Middle frontal gyrus (tissue), 1 donor: ENCODE results near the gene CFAP100.

Experiments
- DNase-seq: peaks from one replicate; pipeline ENCODE4 v3.0.0-alpha.2; 2015; ENCODE audit warnings: low spot score; ENCODE audit errors: extremely low spot score

CFAP100 gene

GRCh38 chr3:126394179-126394976, at the start of gene CFAP100:
Gene CFAP100, plus strand, starts transcription at chr3:126394909. Its CDS starts 1,092 bp downstream, at chr3:126396001.
- peak; percentile 12 for DNase-seq

DNA sequence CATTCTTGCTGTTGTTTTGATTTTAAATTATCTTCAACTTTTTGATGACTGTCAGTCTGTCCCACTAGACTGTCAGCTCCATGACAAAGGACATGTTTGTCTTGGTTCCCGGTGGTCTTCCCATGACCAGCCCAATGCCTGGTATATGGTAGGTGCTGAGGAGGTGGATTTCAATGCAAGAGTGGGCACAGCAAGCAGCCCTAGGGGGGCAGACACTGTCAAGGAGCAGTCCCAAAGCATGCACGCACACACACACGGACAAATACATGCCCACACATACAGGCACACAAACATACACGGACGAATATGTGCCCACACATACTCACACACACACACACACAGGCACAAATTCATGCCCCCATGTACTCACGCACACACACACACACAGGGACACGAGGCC, 49.5 kb upstream of the CFAP100 start:
- DNase-seq = no peak

- no peak for DNase-seq
Observed at GRCh38 chr3:126345641-126346460, 48.9 kb upstream of the CFAP100 start.

DNA sequence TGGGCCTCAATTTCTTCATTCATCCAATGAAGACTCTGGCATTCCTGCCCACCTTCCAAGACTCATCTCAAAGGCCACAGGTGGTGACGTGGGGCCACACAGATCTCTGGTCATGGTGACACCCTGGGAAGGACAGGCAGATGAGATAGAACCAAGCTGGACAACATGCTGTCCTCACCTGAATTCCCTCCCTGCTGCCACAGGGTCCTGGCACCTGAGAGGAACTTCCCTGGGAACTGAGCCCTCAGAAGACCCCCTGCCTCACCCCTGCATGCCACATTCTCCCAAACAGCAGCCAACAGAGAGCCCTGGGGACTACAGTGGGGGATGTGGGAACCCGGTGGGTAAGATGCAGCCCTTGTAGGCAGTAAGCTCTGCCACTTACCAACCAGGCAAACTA, 48.2 kb upstream of the CFAP100 start:
- no peak for DNase-seq

GRCh38 chr3:126347543-126348161, 47.1 kb upstream of the CFAP100 start:
- DNase-seq = no peak

- DNase-seq = no peak
Observed at GRCh38 chr3:126348308-126348920, 46.3 kb upstream of the CFAP100 start.

DNA sequence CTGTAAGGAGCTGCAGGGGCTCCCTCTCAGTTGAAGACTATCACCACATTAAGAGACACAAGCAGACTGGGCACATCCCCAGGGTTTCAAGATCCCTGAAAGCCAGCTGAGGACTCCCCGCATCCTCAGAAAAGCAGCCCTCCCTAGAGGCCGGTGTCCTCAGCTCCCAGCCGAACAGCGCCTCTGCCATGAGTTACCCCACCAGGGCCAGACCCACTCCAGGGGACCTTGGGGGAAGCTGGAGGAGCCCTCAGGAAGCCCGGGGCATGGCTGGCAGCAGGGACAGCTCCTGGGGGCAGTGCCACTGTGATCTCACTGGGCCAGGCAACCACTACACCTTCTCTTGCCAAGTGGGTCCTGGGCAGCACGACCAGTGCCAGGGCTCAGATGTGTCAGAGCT, 45.6 kb upstream of the CFAP100 start:
- no peak for DNase-seq

DNA sequence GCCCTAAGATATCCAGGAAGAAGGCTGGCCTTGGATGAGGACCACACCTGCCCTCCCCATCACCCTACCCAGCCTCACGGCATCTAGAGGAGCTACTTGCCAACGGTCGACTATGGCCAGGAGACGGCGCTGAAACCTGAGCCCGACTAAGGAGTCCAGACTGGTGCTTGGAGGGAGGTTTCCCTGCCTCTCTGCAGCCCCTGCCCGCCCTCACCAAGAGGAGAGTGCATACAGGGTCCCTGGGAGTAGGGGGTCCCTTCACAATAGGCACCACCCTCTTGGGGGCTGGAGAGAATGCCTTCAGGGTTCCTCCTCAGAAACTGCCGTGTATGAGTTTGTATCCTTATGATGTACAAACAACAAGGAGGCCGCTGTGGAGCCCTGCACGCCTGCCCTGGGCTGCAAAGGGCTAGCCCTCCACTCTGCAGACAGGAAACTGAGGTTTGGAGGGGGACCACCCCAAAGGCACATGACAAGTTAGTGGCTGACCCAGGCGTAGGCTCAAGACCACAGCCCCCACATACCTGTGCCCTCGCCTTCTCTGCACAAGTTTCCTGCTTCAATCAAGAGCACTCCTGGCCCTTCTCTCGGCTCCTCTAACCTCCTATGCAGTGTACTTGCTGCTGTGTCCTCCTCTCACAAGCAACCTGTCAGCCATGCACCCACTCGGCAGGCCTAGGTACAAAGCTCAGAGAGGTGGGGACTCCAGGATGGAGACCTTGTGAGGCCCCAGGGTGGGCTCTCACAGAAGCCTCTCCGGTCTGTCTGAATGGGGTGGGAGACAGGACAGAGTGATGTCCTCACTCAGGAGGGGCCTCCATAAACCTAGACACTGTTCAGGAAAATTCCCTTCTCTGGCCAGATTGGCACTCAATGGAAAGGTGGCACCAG, 44.9 kb upstream of the CFAP100 start:
- DNase-seq = no peak

GRCh38 chr3:126350502-126351085, 44.1 kb upstream of the CFAP100 start:
- DNase-seq = no peak

DNA sequence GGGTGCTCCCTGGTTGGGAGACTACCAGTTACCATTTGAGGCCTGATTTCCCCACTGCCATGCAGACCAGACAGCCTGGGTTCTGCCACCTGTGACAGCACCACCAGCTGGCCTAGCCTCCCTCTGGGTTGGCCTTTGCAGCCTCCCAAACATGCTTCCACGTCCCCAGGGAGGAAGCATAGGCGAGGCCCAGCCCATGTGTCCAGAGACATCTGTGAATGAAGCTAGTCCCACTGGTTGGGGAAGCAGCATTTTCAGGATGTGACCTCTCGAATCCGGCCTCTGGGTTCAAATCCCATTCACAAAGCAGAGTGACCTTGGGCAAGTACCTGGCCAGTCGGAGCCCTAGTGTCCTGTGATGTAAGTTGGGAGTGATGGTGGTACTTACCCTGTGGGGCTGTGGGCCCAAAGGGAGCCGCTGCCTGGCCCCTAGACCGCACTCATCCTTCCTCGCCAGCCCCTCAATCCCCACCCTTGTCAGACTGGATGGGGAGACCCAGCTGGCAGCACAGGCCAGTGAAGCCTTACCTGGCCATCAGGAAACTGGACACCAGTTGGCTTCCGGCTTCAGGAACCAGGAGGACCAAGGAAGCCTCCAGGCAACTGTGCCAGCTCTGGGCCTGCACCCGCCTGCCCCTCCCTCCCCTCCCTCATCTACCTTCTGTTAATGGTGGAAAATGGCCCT, 43.5 kb upstream of the CFAP100 start:
- DNase-seq = no peak

- DNase-seq = no peak
Observed at GRCh38 chr3:126351771-126352475, 42.8 kb upstream of the CFAP100 start.

GRCh38 chr3:126352476-126353454, 41.9 kb upstream of the CFAP100 start:
- DNase-seq = no peak

- DNase-seq = no peak
Observed at GRCh38 chr3:126353694-126354321, 40.9 kb upstream of the CFAP100 start.

DNA sequence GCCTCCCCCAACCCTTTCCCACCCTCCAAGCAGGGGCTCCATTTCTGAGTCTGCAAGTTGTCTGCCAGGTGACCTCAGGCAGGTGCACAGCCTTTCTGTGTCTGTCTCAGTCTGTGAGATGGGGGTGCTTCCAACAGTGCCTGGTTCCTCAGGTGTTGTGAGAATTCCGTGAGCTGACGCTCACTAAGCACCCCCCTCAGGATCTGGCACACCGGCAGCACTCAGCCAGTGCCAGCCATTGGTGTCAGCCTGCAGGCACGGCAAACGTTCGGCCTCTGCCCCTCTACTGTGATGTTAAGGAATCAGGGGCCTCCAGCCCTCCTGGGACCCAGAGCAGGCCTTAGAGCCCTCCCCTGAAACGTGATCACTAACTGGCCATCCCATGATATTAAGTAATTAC, 39.9 kb upstream of the CFAP100 start:
- no peak for DNase-seq

DNA sequence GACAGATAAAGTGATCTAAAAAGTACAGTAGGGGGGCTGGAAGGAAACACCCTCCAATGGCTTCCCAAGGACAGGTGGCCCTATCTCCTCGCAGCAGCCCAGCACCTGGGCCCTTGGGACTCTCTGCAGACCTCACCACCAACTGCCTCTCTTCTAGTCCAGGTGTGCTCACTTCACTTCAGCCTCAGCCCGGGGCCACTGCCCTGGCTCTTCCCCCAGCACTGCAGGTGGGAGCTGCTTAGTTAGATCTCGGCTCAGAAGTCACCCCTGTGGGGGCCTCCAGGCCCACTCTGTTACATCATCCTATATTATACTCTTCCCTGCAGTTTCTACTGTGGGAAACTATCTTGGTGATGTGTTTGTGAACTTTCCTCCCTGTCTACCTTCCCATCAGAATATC, 39.5 kb upstream of the CFAP100 start:
- DNase-seq = no peak

DNA sequence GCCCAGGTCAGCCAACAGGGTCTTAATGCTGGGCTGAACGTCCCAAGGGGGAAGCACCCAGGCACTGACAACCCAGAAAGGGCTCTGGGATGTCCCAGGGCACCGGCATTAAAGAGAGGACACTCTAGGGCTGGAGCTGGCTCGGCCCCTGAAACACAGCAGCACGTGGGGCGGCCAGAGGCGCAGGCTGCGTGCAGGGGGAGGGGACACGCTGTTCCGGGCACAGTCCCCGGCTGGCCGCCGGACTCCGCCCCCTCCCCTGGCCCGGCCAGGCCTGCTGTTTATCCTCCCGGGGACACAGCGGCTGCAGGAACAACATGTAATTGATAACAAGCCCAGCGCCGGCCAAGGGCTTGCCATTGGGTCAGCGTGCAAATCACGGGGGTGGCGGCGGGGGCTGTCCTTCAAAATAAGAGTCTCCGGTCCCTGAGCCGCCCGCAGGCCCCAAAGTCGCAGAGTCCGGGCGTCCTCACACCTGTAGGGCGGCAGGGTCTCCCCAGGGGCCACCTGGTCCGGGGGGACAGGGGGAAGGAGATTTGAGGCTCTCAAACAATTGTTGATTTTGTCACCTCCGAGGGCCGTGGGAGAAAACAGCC, 38.8 kb upstream of the CFAP100 start:
- peak; percentile 84 for DNase-seq
